ENCODE results near the gene PDCD5.
"Not testable (repeated sequence)": the region's sequence is repeated elsewhere in the genome, so short reads cannot be mapped to it uniquely, and the experiment has no call there.

PDCD5 gene

DNA sequence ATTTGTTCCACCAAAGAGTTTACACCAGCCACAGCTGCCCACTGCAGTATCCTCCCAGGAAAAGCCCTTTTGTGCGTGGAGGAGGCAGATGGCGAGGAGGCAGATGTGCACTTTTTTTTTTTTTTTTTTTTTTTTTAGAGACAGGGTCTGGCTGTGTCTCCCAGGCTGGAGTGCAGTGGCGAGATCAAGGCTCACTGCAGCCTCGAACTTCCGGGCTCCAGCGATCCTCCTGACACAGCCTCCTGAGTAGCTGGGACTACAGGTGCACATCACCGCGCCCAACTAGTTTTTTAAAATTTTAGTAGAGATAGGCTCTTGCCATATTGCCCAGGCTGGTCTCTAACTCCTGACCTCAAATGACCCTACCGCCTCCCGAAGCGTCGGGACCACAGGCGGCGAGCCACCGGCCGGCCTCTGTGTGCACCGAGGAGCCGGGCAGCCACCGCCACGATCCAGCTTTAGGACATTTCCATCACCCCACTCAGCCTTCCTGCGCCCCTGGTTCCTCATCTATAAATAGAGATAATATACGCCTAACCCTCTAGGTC, 563 bp upstream of the PDCD5 start:
- no peak for DNase-seq

DNA sequence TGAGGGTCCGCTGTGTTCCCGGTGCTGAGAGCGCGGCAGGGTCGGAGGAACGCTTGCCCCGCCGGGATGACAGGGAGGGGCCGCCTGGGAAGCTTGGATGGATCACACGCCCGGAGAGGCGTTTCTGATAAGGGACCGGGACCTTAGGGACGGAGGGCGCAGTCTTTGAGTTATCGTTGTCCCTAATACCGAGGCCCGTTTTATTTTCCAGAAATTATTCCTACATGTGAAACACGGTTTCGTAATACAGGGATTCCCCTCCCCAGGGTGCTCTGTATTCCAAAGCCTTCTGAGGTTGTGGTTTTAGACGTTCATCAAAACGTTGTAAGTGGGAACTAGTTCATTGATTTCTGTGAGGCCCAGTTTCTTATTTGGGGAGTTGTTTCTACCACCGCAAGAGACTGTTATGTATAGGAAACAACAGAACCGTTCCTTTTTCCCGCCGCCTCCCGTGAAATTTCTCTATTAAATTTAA, 752 bp downstream of the PDCD5 start:
- DNase-seq, result no peak

DNA sequence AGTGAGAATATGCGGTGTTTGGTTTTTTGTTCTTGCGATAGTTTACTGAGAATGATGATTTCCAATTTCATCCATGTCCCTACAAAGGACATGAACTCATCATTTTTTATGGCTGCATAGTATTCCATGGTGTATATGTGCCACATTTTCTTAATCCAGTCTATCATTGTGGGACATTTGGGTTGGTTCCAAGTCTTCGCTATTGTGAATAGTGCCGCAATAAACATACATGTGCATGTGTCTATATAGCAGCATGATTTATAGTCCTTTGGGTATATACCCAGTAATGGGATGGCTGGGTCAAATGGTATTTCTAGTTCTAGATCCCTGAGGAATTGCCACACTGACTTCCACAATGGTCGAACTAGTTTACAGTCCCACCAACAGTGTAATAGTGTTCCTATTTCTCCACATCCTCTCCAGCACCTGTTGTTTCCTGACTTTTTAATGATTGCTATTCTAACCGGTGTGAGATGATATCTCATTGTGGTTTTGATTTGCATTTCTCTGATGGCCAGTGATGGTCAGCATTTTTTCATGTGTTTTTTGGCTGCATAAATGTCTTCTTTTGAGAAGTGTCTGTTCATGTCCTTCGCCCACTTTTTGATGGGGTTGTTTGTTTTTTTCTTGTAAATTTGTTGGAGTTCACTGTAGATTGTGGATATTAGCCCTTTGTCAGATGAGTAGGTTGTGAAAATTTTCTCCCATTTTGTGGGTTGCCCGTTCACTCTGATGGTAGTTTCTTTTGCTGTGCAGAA, 6.9 kb downstream of the PDCD5 start:
- DNase-seq, result not testable (repeated sequence)

DNA sequence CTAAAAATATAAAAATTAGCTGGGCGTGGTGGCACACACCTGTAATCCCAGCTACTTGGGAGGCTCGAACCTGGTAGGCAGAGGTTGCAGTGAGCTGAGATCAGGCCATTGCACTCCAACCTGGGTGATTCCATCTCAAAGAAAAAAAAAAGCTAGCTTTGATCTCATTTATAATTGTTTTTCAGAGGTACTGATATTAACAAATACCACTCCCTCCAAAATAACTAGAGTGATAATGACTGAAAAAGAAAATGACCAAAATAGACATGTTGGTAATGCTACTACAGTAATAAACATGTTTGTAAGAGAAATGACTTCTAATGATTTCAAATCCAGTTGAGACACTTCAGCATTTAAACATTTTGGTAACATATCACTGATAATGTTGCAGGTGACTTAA, 13.0 kb downstream of the PDCD5 start:
- no peak for DNase-seq

DNA sequence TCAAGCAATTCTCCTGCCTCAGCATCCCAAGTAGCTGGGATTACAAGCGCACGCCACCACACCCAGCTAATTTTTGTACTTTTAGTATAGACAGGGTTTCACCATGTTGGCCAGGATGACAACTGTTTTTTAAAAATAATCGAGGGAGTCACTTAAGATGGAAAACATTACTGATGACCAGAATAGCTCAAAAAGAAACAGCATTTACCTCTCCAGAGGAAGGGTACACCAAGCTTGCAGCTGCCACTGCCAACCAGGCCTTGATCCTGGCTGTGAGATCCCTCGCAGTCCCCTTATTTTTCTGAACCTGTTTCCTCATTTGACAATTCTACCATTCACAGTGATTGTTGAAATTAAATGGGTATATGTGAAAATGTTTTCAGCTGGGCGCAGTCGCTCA, 14.5 kb downstream of the PDCD5 start:
- DNase-seq, result no peak

- DNase-seq, result no peak
Observed at GRCh38 chr19:32598022-32598421, 17.0 kb downstream of the PDCD5 start.

- no peak for DNase-seq
Observed at GRCh38 chr19:32599258-32599657, 18.3 kb downstream of the PDCD5 start.

DNA sequence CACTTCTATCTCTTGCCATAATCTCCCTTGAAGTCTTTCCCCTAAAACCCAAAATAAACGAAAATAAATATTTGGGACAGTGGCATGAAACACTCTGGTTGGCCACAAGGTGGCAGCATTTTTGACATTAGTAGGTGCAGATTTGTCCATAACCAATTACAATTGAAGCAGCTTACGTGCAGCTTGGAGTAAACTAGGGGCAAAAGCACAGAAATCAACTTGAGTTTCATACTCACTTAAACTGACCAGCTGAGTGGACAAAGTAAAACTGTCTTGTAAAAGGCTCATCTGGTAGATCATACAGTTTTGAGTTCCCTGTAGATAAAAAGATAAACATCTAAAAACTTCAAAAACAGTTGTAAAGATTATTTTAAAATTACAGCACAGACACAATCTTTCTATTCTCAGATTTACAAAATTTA, 18.8 kb downstream of the PDCD5 start:
- peak in 2 of 4 experiments; percentile 1 to 9 for DNase-seq

- no peak for DNase-seq
Observed at GRCh38 chr19:32603961-32604360, 23.0 kb downstream of the PDCD5 start.

GRCh38 chr19:32605544-32605943, 24.6 kb downstream of the PDCD5 start:
- DNase-seq, result no peak

- no peak for DNase-seq
Observed at GRCh38 chr19:32606289-32606688, 25.3 kb downstream of the PDCD5 start.

DNA sequence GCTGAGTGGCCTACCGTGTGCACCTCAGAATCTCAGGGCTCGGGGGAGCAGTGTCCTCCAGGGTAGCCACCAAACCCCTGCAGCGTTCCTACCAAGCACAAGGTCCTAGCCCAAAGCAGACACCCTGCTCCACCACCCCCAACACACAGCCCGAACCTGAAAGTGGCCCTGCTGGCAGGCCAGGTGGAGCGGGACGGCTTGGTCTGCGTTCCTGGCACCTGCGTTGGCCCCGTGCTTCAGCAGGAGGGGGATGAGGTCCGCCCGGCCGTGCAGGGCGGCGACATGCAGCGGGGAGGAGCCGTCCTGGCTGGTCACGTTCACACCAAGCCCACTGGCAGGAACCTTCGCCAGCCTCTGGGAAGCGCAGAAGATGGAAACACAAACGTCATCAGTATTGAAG, 26.5 kb downstream of the PDCD5 start:
- no peak for DNase-seq

GRCh38 chr19:32611161-32611560, 30.2 kb downstream of the PDCD5 start:
- no peak for DNase-seq

DNA sequence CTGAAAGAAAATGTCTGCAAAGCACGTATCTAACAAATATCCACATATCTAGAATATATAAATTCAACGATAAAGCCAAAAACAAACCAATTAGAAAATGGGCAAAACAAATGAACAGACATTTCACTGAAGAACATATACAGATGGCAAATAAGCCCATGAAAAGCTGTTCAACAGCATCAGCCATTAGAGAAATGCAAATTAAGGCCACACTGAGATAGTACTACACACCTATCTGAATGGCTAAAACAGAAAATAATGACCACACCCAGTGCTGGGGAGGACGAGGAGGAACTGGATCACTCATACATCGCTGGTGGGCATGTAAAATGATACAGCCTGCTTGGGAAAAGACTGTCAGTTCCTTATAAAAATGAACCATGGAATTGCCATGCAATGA, 32.0 kb downstream of the PDCD5 start:
- no peak for DNase-seq

GRCh38 chr19:32614916-32615315, 33.9 kb downstream of the PDCD5 start:
- no peak for DNase-seq

DNA sequence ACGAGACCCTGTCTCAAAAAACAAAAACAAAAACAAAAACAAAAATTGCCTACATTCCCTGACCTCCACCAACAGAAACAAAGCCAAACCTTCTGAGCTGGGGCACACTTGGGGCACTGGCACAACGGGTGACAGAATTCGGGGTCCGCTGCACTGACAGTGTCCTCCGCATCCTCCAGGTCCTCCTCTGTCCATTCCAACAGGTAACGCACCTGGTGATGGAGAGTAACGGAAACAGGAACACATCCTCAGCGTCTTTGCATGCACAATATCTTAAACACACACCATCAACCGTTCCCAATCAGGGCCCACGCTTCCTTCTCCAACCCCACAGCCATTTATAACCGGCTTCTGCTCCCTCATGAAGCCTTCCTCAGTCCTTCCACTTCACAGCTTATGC, 34.6 kb downstream of the PDCD5 start:
- DNase-seq, result no peak

DNA sequence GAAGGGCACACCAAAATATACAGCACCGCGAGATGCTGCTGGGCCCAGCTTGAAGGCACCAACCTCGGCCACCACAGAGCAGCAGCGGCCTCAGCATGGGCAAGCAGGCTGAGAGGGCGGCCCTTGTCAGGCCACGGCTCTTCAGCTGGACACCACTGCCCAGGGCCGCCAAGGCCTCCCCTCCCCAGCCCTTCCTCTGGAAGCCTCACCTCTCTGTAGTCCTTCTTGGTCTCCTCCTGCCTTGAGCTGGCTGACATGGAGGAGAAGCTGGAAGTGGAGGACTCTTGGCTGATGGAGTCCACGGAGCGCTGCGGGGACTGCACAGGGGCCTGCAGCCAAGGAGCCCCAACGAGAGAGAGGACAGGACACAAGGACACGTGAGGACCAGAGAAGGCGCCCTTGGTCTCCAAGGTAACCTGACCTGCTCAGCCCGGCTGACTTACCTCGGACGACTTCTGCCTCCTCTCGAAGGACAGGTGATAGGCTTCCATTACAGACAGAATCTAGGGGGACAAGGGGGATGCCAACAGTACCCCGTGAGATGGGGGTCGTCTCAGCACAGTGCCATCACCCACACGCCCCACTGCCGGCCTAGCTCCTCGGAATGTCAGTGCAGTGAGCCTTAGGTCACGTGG, 38.2 kb downstream of the PDCD5 start:
- DNase-seq, result no peak

DNA sequence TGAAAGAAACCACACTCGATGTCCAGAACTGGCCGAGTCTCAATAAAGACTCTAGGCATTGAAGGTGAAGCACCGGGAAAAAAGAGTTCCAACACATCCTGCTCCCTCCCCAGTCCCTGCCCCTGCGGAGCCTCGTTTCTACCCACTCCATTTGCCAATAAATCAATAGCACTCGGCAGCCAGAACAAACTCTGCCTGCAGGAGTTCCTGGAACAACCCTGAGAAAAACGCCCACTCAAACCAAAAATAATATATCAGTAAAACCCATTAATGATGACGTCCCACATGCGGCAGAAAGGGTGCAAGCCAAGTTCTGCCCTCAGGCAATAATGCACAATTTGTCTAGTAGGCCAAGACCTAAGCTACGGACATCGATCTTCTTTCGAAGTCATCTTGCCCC, 41.0 kb downstream of the PDCD5 start:
- no peak for DNase-seq

- no peak for DNase-seq
Observed at GRCh38 chr19:32624410-32624809, 43.4 kb downstream of the PDCD5 start.

- DNase-seq, result no peak
Observed at GRCh38 chr19:32626969-32627368, 46.0 kb downstream of the PDCD5 start.

- no peak for DNase-seq
Observed at GRCh38 chr19:32627714-32628270, 46.8 kb downstream of the PDCD5 start.

GRCh38 chr19:32630338-32630737, 49.3 kb downstream of the PDCD5 start:
- no peak for DNase-seq

DNA sequence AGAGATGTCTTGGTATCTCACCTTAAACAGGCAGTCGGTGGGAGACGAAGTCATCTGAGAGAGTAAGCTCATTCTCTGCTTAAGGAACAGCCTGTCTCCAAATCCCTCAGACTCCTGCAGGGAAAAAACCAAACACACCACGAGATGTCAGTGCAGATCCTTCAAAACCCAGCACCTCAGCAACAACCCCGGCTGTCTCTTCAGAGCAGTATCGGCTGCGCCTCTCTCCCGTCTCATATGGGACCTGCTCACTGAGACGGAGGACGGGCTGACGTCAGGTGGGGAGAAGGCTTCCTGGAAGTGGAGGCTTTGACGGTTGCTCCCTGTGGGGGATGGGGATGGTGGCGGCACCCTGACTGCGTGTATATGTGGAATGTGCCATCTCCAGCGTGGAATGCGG, 50.4 kb downstream of the PDCD5 start:
- DNase-seq, result no peak

Data from activated naive CD4-positive, alpha-beta T cell (primary cell).